ENCODE results near the gene MAD1L1. TPM values are rescaled to one million over a fixed set of nuclear protein-coding genes. Genes with fewer than 3 reads are reported as not detected.
A peak's percentile ranks its signal among the peaks of the same experiment; 100 is the strongest.

The MAD1L1 gene
- total and polyA plus RNA-seq, 2 of the 8 experiments (the other 6 are each of a cell fraction or from before 2014, with no cell fraction given), result 40.4 to 44.6 TPM

DNA sequence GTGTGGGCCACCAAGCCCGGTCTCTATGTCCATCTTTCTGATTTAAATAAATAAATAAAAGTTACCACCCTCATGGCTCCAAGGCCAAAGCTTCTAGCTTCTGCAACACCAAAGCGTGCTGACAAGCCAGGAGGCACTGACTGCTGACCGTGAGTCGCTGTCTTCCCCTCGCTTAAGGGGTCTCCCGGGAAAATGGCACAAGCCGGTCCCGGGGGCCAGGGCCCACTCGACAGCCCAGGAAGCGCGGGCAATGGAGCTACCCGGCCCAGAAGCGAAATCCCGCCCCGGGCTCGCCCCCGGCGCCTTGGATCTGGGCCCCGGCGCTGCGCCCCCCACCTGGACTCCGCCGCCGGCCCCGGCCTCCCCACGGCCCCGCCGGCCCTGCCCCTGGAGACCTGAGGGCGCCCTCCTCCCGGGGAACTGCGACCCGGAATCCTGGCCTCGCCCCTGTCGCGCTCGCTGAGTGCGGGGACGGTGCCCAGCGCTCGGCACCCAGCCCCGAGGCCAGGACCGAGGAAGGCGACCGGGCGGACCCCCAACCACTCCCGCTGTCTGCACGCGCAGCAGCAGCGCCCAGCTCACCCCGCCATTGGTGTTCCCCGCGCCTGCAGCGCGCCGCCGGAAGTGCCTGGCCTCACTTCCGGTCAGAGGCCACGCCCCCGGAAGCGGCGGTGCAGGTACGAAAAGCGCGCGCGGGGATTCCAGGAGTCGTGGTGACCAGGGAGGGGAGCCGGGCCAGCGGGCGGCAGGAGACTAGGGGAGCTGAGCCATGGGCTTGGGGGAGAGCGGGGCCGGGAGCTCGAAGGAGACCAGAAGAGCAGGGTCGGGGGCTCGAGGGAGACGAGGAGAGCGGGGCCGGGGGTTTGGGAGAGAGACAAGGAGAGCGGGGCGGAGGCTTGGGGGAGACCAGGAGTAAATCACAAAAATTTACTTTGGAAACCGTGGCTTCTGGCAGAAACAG, 9.1 kb upstream of the MAD1L1 start, which contains the start of the genes MRM2 and NUDT1 (continued):
- TF ChIP-seq GABPA (IDR thresholded peaks at IDR 0.05; ENCODE audit: borderline replicate concordance, insufficient read depth, low read length) (peak; percentile 97), NRF1 (IDR thresholded peaks at IDR 0.05; ENCODE audit: low read depth, low read length) (no peak)
